Posterior cingulate gyrus (tissue), 11 donors: ENCODE data around the gene C9orf85.

Experiments used
- DNase-seq, 10 donors: peaks; one replicate each; pipeline versions ENCODE4 v3.0.0 to v3.0.0-alpha.2; 2020 to 2021; ENCODE audit warnings: mixed read lengths in 3 of 10
- intact Hi-C: fragments of 100-400 bp; cut with DNase I; formaldehyde crosslinking; loops from one replicate; pipeline ENCODE4 v1.15.1; 2023

Gene C9orf85

DNA sequence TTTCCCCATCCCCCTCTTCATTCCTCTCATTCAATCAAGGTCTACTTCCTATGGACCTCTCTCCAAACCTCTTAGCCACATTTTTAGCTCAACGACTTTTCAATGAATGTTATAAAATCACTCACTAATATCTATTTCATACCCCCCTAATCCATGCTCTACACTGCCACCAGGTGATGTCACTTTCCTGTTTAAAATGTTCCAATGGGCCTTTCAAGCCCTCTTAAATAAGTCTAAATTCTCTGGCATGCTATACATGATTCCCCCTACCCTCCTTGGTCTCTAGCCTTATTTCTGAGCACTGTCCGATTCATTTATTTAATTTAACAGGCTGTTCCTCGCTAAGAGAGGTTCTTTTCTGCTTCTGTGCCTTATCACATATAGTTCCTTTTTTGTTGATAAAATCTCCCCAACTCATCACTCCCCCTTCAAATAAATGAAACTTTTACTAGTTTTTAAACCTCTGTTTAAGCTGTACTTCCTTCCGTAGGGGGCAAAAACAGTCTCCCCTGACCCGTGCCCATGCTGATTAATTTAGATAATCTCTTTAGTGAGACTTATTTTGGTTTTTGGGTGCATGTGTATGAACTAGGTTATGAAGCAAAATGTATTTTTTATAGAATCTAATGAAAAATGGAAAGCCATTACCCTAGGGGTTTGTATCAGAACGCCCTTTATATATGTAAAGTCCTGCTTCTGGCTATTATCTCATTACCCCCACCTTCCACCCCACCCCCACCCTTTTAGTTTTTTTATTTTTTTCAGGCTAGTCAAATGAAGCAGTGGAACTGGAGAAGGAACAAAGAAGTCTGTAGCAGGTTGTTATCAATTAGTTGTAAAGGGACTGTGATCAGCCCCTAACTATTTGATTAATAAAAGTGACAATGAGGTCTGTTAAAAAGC lies 9.5 kb upstream of the C9orf85 start:
- intact Hi-C loops, result no loop called here
- DNase-seq, result no peak

- no peak for DNase-seq
- intact Hi-C loops, result no loop called here
These were observed 7.4 kb upstream of the C9orf85 start for GRCh38 chr9:71904076-71904475.

GRCh38 chr9:71908825-71909224 lies 2.6 kb upstream of the C9orf85 start:
- intact Hi-C loops, result no loop called here
- DNase-seq, result no peak

DNA sequence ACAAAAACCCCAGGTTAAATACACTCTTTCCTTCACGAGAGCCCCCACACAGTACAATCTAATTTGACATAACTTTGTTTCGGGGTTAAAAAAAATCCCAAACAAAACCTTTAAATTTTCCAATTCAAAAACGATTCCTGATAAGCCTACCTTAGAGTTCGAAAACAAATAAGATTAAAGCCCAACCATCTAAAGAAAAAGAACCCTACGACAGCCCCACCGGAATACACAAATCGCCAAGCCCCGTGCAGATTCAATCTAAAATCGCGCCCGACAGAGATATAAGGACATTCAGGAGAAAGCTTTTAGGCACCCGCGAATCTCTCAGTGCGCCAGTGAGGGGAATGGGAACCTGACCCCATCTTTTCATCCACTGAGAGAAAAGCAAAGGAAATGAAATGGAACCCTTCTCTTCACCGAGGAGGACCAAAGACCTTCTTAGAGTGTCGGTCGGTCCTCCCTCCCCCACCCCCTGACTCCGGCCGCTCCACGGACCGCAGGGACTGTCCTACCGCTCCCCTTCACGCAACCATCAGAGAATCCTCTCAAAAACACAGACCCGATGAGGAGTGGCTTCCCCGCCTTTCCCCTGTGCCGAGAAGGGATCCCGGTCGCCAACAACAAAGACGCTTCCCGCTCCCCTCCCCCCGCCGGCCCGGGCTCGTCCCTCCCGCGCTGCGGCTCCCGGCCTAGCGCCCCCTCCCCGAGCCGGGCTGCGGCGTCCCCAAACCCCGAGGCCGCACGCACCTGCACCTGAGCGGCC lies 1.4 kb upstream of the C9orf85 start:
- intact Hi-C loops, result loop anchor here (5.0 kb wide), 1 partner anchor 98 kb away; no protein-coding TSS in a partner anchor
- peak; percentile 49 to 94 (median 68) for DNase-seq

DNA sequence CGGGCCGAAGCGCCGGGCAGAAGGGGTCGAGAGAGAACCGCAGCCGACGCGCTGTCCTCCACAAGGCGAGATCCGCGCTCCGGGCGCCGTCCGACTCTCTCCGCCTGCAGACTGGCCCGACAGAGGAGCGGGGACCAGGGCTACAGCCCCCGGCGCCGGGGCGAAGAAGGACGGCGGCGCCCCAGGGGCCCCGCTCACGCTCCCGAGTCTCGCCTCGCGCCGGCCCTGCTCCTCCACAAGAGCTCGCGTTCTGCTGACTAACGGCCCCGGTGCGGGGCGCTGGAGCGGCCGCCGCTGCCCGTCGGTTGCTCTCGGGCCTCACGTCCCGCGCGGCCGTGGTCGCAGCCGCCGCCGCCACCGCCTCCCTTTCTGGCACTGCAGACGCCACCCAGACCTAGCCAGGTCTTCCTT lies 784 bp upstream of the C9orf85 start:
- DNase-seq, result no peak
- intact Hi-C loops, result loop anchor here (5.0 kb wide), 1 partner anchor 98 kb away; no protein-coding TSS in a partner anchor

DNA sequence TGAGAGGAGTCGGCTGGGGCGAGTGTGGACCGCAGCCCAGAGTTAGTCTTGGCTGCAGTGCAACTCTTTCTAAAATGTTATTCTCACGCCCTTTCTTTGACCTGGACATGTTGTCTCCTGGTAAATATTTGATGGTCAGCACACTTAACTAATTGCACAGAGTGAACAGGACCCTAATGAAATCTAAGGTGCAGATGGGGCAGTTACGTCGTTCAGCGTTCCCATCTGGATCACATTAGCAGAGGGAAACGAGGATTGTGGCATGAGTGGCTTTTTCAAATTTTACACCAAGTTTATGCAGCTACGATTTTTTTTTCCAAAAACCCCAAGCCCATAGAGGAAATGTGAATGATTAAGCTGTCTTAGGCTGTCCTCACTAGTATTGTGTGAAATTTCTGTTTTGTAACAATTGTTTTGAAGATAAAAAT lies 483 bp downstream of the C9orf85 start:
- no peak for DNase-seq
- intact Hi-C loops, result loop anchor here (5.0 kb wide), 1 partner anchor 100 kb away; no protein-coding TSS in a partner anchor

DNA sequence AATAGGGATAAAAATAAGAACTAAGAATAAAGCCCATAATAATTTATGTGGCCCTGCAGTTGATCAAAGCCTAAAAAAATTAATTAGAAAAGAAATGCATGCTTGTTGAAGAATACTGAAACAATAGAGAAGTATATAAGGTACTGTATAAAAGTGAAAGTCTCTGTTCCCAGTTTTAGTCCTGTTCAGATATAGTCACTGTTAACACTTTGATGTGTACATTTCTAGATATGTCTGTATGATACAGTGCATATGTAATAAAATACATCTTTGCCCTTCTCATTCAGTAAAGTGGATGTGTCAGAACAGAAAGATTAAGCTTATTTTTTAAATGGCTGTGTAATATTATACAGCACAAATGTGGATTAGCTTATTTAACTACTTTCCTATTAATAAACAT lies 4.1 kb downstream of the C9orf85 start:
- DNase-seq, result no peak
- intact Hi-C loops, result no loop called here

DNA sequence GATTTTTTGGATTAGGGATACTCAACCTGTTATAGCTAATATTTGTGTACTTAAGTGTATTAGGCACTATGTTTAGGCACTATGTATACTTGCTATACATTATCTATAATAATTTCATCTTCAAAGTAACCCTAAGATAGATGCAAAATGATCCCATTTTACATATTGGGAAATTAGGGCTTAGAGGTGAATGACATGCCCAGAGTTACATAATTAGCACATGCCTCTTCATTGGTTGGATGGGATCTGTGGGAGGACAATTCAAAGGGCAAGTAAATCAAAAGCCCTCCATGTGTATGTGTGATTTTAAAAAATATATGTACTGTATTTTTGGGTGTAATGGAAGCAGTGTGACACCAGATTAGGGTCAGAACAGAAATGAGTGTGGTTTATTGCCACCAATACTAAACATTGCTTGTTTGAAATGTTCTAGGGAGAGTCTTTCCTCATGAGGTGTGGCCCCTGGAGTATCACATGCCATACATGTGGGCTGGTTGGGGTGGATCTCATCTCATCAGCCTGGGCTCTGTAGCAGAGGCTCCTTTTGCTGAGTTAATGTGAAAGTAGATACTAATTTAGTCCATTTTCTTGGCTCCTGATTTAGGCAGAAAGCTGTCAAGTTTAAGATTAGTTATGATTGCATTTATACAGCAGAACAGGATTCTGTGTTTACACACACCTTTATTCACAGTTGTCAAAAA lies 5.5 kb downstream of the C9orf85 start:
- DNase-seq, result no peak
- intact Hi-C loops, result no loop called here

GRCh38 chr9:71918419-71918818 lies 7.0 kb downstream of the C9orf85 start:
- no peak for DNase-seq
- intact Hi-C loops, result no loop called here

GRCh38 chr9:71920456-71921189 lies 9.2 kb downstream of the C9orf85 start:
- intact Hi-C loops, result no loop called here
- DNase-seq, result no peak

DNA sequence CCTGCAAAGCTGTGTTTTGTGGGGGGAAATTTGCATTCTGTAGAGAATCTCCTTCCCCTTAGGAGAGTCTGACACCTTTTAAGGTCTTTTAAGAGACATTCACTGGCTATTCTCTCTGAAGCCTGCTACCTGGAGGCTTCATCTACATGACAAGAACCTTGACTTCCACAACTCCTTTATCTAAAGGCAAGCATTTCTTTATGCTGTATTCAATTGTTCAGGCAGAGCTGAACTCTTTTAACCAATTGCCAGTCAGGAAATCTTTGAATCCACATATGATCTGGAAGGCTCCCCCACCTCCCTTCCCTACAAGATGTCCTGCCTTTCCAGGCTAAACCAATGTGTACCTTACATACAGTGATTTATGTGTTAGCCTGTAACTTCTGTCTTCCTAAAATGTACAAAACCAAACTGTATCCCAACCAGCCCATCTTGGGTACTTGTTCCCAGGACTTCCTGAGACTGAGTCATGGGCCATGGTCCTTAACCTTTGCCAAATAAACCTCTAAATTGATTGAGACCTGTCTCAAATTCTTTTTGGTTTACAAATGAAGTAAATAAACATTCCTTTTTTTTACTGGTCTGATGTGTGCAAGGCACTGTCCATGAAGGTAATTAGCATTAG lies 9.9 kb downstream of the C9orf85 start:
- intact Hi-C loops, result no loop called here
- no peak for DNase-seq

DNA sequence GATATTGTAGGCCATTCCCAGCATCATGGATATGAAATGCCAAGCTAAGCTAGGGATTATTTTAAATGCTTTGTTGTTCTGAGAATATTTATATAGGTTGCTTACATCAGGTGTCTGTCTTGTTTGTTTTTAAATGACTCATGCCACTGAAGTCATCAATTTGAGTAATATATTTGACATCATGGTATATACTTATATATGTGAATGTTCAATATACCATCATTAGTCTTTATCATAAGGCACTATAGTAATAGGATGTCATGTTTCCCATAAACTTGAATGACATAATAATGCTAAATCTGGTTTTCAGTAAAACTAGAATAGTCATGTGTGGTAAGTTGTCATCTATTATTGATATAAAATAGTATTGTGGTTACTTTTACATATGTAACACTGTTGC lies 13.1 kb downstream of the C9orf85 start:
- intact Hi-C loops, result no loop called here
- DNase-seq, result no peak

- intact Hi-C loops, result no loop called here
- DNase-seq, result no peak
These were observed 14.4 kb downstream of the C9orf85 start for GRCh38 chr9:71925834-71926233.

DNA sequence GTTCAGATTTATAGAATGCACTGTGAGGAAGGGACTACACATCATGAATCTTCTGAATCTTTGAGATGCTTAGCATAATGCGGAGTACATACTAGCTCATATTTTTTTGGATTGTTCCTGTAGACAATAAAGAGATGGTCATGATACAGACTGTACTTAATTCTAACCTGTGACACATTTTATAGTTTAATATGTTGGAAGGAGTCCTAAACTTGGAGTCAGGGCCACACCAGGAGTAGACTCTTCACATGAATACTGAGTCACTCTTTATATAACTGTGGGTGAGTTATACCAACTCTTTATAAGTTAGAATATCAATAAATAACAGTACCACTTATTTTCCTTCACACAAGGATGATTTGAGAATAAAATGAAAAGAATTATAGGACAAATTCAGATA lies 16.9 kb downstream of the C9orf85 start:
- DNase-seq, result no peak
- intact Hi-C loops, result no loop called here

DNA sequence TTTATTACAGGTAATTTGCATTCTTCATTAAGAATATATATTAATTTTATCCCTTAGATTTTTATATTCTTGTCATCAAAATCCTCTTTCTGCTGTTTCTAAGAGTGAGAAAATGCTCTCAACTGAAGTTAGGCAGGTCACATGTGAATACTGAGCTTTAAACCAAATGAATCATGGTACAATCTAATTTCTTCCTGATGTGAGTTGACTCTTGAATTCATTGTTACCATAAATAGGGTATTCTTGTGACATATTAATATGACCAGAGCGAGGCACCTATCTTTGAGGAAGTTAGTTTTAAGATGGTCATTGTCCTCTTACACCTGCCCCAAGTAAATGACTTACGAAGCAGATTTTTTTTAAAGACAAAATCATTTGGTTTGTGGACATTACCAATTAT lies 17.4 kb downstream of the C9orf85 start:
- DNase-seq, result no peak

DNA sequence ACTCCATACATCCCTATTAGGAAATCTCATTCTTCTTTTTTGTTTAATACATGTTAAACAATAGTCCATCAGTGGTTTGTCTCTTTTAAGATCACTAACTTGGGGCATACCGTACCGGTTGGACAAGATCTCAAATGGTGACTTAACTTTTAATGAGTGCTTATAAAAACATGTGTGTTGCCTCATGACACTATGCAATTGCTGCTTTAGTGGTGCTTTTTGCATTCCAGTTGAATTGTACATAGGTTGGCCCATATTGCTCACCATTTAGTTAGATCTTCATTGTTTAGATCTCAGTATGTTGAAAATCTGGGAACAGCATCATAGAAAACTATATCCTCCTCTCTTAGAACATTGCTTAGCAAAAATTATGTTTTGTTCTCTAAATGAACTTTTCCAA lies 17.8 kb downstream of the C9orf85 start:
- intact Hi-C loops, result no loop called here
- no peak for DNase-seq

More for the DNA sequence above, 17.4 kb downstream of the C9orf85 start:
- intact Hi-C loops, result no loop called here

GRCh38 chr9:71929791-71930440 lies 18.5 kb downstream of the C9orf85 start:
- DNase-seq, result no peak
- intact Hi-C loops, result no loop called here

GRCh38 chr9:71931166-71931565 lies 19.7 kb downstream of the C9orf85 start:
- intact Hi-C loops, result no loop called here
- no peak for DNase-seq

DNA sequence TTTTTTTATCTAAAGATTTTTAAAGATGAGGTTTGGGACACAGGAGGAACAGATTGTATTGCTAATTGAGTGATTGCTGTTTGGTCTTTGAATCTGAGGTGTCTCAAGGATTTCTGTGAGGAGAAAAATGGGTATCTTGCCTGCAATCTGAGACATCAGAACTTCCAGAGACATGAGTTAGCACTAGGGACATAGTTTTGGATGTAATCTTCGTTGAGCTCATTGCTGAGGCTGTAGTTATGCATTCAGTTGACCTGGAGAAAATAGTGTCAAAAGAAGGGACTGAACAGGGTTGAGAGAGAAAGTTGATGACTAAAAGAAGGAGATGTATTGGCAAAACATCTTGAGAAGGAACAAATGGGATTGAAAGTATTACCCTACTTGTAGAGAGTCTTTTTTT lies 24.6 kb downstream of the C9orf85 start:
- intact Hi-C loops, result no loop called here
- DNase-seq, result no peak
